Mucosa of descending colon (tissue), 3 donors: Measurements from ENCODE around the gene DSN1. TPM values are rescaled to one million over a fixed set of nuclear protein-coding genes. Genes with fewer than 3 reads are reported as not detected.
A peak's percentile ranks its signal among the peaks of the same experiment; 100 is the strongest.

Experiments
- ATAC-seq: fragments of 200-7000 bp; cut with Tn5 transposase; one replicate; pipeline ENCODE4 v1.9.1; 2020; ENCODE audit warnings: mild to moderate bottlenecking, moderate library complexity
- DNase-seq, 3 donors: peaks; one replicate each; pipeline ENCODE4 v3.0.0-alpha.2; 2020
- H3K36me3 ChIP-seq: fragments of 200-600 bp; one replicate; pipeline ENCODE4 v1.8.0; 2021; ENCODE audit warnings: low read depth, mild to moderate bottlenecking
- H3K4me1 ChIP-seq: fragments of 200-600 bp; one replicate; pipeline ENCODE4 v1.8.0; 2021; ENCODE audit warnings: low read depth, mild to moderate bottlenecking
- H3K4me3 ChIP-seq: fragments of 200-600 bp; one replicate; pipeline ENCODE4 v1.8.0; 2021; ENCODE audit warnings: mild to moderate bottlenecking
- H3K9me3 ChIP-seq: fragments of 200-600 bp; one replicate; pipeline ENCODE4 v1.8.0; 2021; ENCODE audit warnings: mild to moderate bottlenecking
- CTCF ChIP-seq: fragments of 200-600 bp; IDR thresholded peaks from one replicate; pipeline ENCODE4 v1.8.0; 2022; ENCODE audit warnings: antibody characterized with exemption, mild to moderate bottlenecking
- intact Hi-C, 2 donors: fragments of 100-400 bp; cut with DNase I in 1 of 2; cut with micrococcal nuclease in 1 of 2; formaldehyde crosslinking; loops; one replicate each; pipeline versions ENCODE4 v1.11.0 to v1.11.1; 2022; cut with DNase I, micrococcal nuclease
- total RNA-seq, 3 donors: library from RNA; stranded (reverse); fragmentation: NEBNext Ultra II Directional in 2 of 3; extraction: Animal tissue kit (Norgen Biotek cat#: 25700) in 2 of 3; gene quantifications; one replicate each; pipeline versions ENCODE4 v1.2.1 to v1.2.4, GENCODE V29; 2021 to 2023
- donor health status: DM: no; HTN: no; CAD: no; lungs with moderate emphysema.
- donor health status: DM: no; HTN: no; CAD: no.
- donor health status: DM: no; HTN: yes; CAD: no.

Gene DSN1
- total RNA-seq, 3 donors from 2014 or later = 7.8 to 11.3 (median 7.9) TPM

- H3K9me3 ChIP-seq = no peaks in the 10 kb centered on the region
- no peak overlapping the region for H3K4me3 ChIP-seq
- no peaks in the 10 kb centered on the region for H3K4me1 ChIP-seq
- H3K36me3 ChIP-seq = no peaks in the 10 kb centered on the region
- no peak for ATAC-seq
- no peak for TF ChIP-seq CTCF
- intact Hi-C loops = no loop called here
- DNase-seq = peak in 1 of 3 donors; percentile 21
Observed at GRCh38 chr20:36717657-36718056, 55.9 kb downstream of the DSN1 start.

GRCh38 chr20:36717021-36717420 is 56.5 kb downstream of the DSN1 start:
- Histone ChIP-seq H3K4me1 (no peaks in the 10 kb centered on the region), H3K36me3 (no peaks in the 10 kb centered on the region), H3K9me3 (no peaks in the 10 kb centered on the region), H3K4me3 (no peak overlapping the region)
- no peak for ATAC-seq
- intact Hi-C loops = no loop called here
- TF ChIP-seq CTCF = no peak
- DNase-seq = no peak

GRCh38 chr20:36712775-36713174 is 60.8 kb downstream of the DSN1 start:
- intact Hi-C loops = no loop called here
- no peaks in the 10 kb centered on the region for H3K36me3 ChIP-seq
- no peak for DNase-seq

GRCh38 chr20:36709126-36709525 is 64.4 kb downstream of the DSN1 start:
- Histone ChIP-seq H3K9me3 (no peaks in the 10 kb centered on the region), H3K36me3 (no peaks in the 10 kb centered on the region), H3K4me3 (no peak overlapping the region), H3K4me1 (no peaks in the 10 kb centered on the region)
- no peak for TF ChIP-seq CTCF
- ATAC-seq (no peak), DNase-seq (no peak)
- intact Hi-C loops = no loop called here

More at GRCh38 chr20:36712775-36713174, 60.8 kb downstream of the DSN1 start:
- no peak for ATAC-seq
- no peaks in the 10 kb centered on the region for H3K9me3 ChIP-seq
- H3K4me3 ChIP-seq = no peak overlapping the region
- no peaks in the 10 kb centered on the region for H3K4me1 ChIP-seq
- no peak for TF ChIP-seq CTCF

- Histone ChIP-seq H3K4me3 (no peak overlapping the region), H3K36me3 (no peaks in the 10 kb centered on the region), H3K4me1 (no peaks in the 10 kb centered on the region), H3K9me3 (no peaks in the 10 kb centered on the region)
- TF ChIP-seq CTCF = no peak
- ATAC-seq (no peak), DNase-seq (no peak)
- intact Hi-C loops = no loop called here
Observed at GRCh38 chr20:36703530-36703929, 70.0 kb downstream of the DSN1 start.

Other genes with a start within 250 kb of the DSN1 start
- gene MYL9, start 232.2 kb downstream of the DSN1 start, total RNA-seq = 1,000 to 10,000 TPM in 1 of 3 donors, 100 to 1,000 TPM in 1, 10 to 100 TPM in 1; 74.3 to 3,203 (median 259) TPM
- 10 to 100 TPM in 1 of 3 donors, 1 to 10 TPM in 2; 4.2 to 13.3 (median 6.5) TPM for gene TGIF2, start 200.2 kb downstream of the DSN1 start, total RNA-seq
- gene RAB5IF, start 168.0 kb downstream of the DSN1 start, total RNA-seq = 100 to 1,000 TPM in 2 of 3 donors, 10 to 100 TPM in 1; 96.2 to 150 (median 128) TPM
- 1 to 10 TPM; 1.5 to 1.6 (median 1.6) TPM for gene SLA2, start 127.6 kb downstream of the DSN1 start, total RNA-seq
- gene NDRG3, start 27.7 kb downstream of the DSN1 start, total RNA-seq = 10 to 100 TPM; 23.5 to 50.9 (median 26.1) TPM
- gene TLDC2, start 102.4 kb upstream of the DSN1 start, total RNA-seq = 10 to 100 TPM; 11.6 to 35.0 (median 30.0) TPM
- gene SAMHD1, start 177.9 kb upstream of the DSN1 start, total RNA-seq = 100 to 1,000 TPM in 1 of 3 donors, 10 to 100 TPM in 2; 24.1 to 110 (median 48.6) TPM